Liver (tissue), 9 donors: ENCODE measurements around the gene ADRA2C. TPM values are rescaled to one million over a fixed set of nuclear protein-coding genes. Genes with fewer than 3 reads are reported as not detected.

Experiments used
- DNase-seq: peaks from one replicate; pipeline ENCODE4 v3.0.0-alpha.2; 2017; ENCODE audit warnings: low spot score
- H3K27ac ChIP-seq, 2 donors: one replicate each; pipeline ENCODE4 v1.7.0; 2013; ENCODE audit warnings: inconsistent platforms in 2 of 2, low read length in 2 of 2, control low read depth in 1 of 2, low read depth in 1 of 2, mild to moderate bottlenecking in 1 of 2
- H3K27me3 ChIP-seq, 4 donors: one replicate each; pipeline versions ENCODE4 v1.6.1 to v1.7.0; 2013; ENCODE audit warnings: low read length in 3 of 4, inconsistent platforms in 1 of 4, mild to moderate bottlenecking in 1 of 4, moderate library complexity in 1 of 4; ENCODE audit not compliant: control insufficient read depth in 4 of 4, insufficient read depth in 4 of 4
- H3K36me3 ChIP-seq, 4 donors: one replicate each; pipeline versions ENCODE4 v1.6.1 to v1.7.0; 2013; ENCODE audit warnings: low read length in 3 of 4, mild to moderate bottlenecking in 3 of 4, low read depth in 1 of 4, moderate library complexity in 1 of 4; ENCODE audit not compliant: control insufficient read depth in 4 of 4, insufficient read depth in 3 of 4
- H3K4me1 ChIP-seq, 4 donors: one replicate each; pipeline versions ENCODE4 v1.6.1 to v1.7.0; 2013; ENCODE audit warnings: low read length in 3 of 4, mild to moderate bottlenecking in 3 of 4, moderate library complexity in 1 of 4; ENCODE audit not compliant: control insufficient read depth in 4 of 4, insufficient read depth in 4 of 4
- H3K4me3 ChIP-seq, 3 donors: one replicate each; pipeline versions ENCODE4 v1.6.1 to v1.7.0; 2013; ENCODE audit warnings: low read length in 3 of 3, control low read depth in 1 of 3, low read depth in 1 of 3, mild to moderate bottlenecking in 1 of 3
- H3K9ac ChIP-seq, 2 donors: one replicate each; pipeline ENCODE4 v1.7.0; 2013; ENCODE audit warnings: low read length in 2 of 2, mild to moderate bottlenecking in 2 of 2, moderate library complexity in 2 of 2, control low read depth in 1 of 2, low read depth in 1 of 2
- H3K9me3 ChIP-seq, 4 donors: one replicate each; pipeline versions ENCODE4 v1.6.1 to v1.7.0; 2013; ENCODE audit warnings: low read length in 3 of 4; ENCODE audit not compliant: control insufficient read depth in 4 of 4
- ATF3 ChIP-seq: IDR thresholded peaks from 2 replicates; pipeline ENCODE4 v1.6.1; 2016; ENCODE audit warnings: antibody characterized with exemption
- CTCF ChIP-seq: fragments of 150-350 bp; IDR thresholded peaks from 2 replicates; pipeline ENCODE4 v1.5.1; 2017; ENCODE audit warnings: improper control_type of control experiment, low read depth, low read length; ENCODE audit not compliant: missing input control
- EGR1 ChIP-seq, 2 donors: IDR thresholded peaks; 2 replicates each; pipeline ENCODE4 v1.6.1; 2016 to 2018; ENCODE audit warnings: antibody characterized with exemption in 2 of 2, low read depth in 2 of 2
- FOXA1 ChIP-seq: IDR thresholded peaks from 2 replicates; pipeline ENCODE4 v1.6.1; 2016; ENCODE audit warnings: antibody characterized with exemption
- FOXA2 ChIP-seq: IDR thresholded peaks from 2 replicates; pipeline ENCODE4 v1.6.1; 2016; ENCODE audit warnings: antibody characterized with exemption
- GABPA ChIP-seq, 2 donors: IDR thresholded peaks in 1 of 2; conservative IDR thresholded peaks in 1 of 2; 2 replicates each; pipeline ENCODE4 v1.6.1; 2016; ENCODE audit warnings: antibody characterized with exemption in 2 of 2, mild to moderate bottlenecking in 1 of 2, moderate library complexity in 1 of 2
- HNF4G ChIP-seq: IDR thresholded peaks from 2 replicates; pipeline ENCODE4 v1.6.1; 2016; ENCODE audit warnings: antibody characterized with exemption
- JUND ChIP-seq, 2 donors: IDR thresholded peaks; 2 replicates each; pipeline ENCODE4 v1.6.1; 2016; ENCODE audit warnings: antibody characterized with exemption in 2 of 2
- MAX ChIP-seq: IDR thresholded peaks from 2 replicates; pipeline ENCODE4 v1.6.1; 2016; ENCODE audit warnings: antibody characterized with exemption
- RAD21 ChIP-seq, 2 donors: IDR thresholded peaks; 2 replicates each; pipeline ENCODE4 v1.6.1; 2016; ENCODE audit warnings: antibody characterized with exemption in 2 of 2, mild to moderate bottlenecking in 2 of 2
- REST ChIP-seq: IDR thresholded peaks from 2 replicates; pipeline ENCODE4 v1.6.1; 2016; ENCODE audit warnings: antibody characterized with exemption, mild to moderate bottlenecking
- RXRA ChIP-seq, 2 donors: IDR thresholded peaks; 2 replicates each; pipeline ENCODE4 v1.6.1; 2017 to 2018; ENCODE audit warnings: antibody characterized with exemption in 2 of 2, mild to moderate bottlenecking in 1 of 2
- SP1 ChIP-seq: IDR thresholded peaks from 2 replicates; pipeline ENCODE4 v1.6.1; 2018; ENCODE audit warnings: antibody characterized with exemption, mild to moderate bottlenecking
- TAF1 ChIP-seq: conservative IDR thresholded peaks from 2 replicates; pipeline ENCODE4 v1.6.1; 2016; ENCODE audit warnings: antibody characterized with exemption, mild to moderate bottlenecking
- YY1 ChIP-seq: IDR thresholded peaks from 2 replicates; pipeline ENCODE4 v1.6.1; 2016; ENCODE audit warnings: antibody characterized with exemption, mild to moderate bottlenecking
- ZBTB33 ChIP-seq: IDR thresholded peaks from 2 replicates; pipeline ENCODE4 v1.6.1; 2016; ENCODE audit warnings: antibody characterized with exemption
- WGBS: extraction: QIAGEN DNeasy Blood & Tissue Kit; methylation state at CpG from one replicate; pipeline ENCODE4 v1.1.7; 2013; 5-methylcytosine and 5-hydroxymethylcytosine counted together
- polyA plus RNA-seq, 2 donors: library from polyadenylated mRNA; stranded (reverse) in 1 of 2; unstranded in 1 of 2; fragments of 200-250 nt in 1 of 2; fragments of >200 nt in 1 of 2; fragmentation: Nextera tagmentation in 1 of 2; extraction: Ambion mirVana in 1 of 2; gene quantifications; one replicate each; pipeline versions ENCODE4 v1.2.1 to v1.2.3, GENCODE V29; 2013 to 2015
- total RNA-seq, 2 donors: library from RNA; depleted of rRNA; stranded (reverse); fragments of >200 nt; gene quantifications; one replicate each; pipeline ENCODE4 v1.2.3, GENCODE V29; 2014
- donor health status: healthy.
- donor health status: healthy.
- donor health status: healthy.
- donor health status: healthy.
- donor health status: healthy.

ADRA2C gene
- total and polyA plus RNA-seq, 4 donors: 0.19 to 1.1 (median 0.28) TPM; not detected in 1

- TF ChIP-seq MAX: no peak
- no peak for TF ChIP-seq FOXA1
These were observed 8.8 kb downstream of the ADRA2C start (continued) for GRCh38 chr4:3775005-3775404.

- no peaks in the 10 kb centered on the region for H3K4me1 ChIP-seq
- H3K9me3 ChIP-seq: no peaks in the 10 kb centered on the region
- peaks cover 0 to 2% (median 0%) of the 10 kb centered on the region in 4 donors for H3K27me3 ChIP-seq
- no peak for TF ChIP-seq JUND (IDR thresholded peaks at IDR 0.05)
- TF ChIP-seq SP1: no peak
- no peak for TF ChIP-seq RAD21 (IDR thresholded peaks at IDR 0.05)
- TF ChIP-seq FOXA2: no peak
- no peak for TF ChIP-seq HNF4G
- TF ChIP-seq EGR1 (IDR thresholded peaks at IDR 0.05; ENCODE audit: low read depth in 2 of 2): no peak
- no peak for TF ChIP-seq YY1
- no peak for TF ChIP-seq TAF1
- no peak for TF ChIP-seq FOXA1
- no peak for TF ChIP-seq RXRA (IDR thresholded peaks at IDR 0.05)
- TF ChIP-seq REST: no peak
- TF ChIP-seq CTCF: no peak
- TF ChIP-seq GABPA (IDR thresholded peaks at IDR 0.05 in 1 of 2, conservative IDR thresholded peaks at IDR 0.05 in 1 of 2): no peak
- no peak for TF ChIP-seq ATF3
- no peak for TF ChIP-seq ZBTB33
- no peak overlapping the region for H3K27ac ChIP-seq
- no peak for DNase-seq
- no peak overlapping the region for H3K4me3 ChIP-seq
- H3K36me3 ChIP-seq: no peaks in the 10 kb centered on the region
- WGBS: 61% methylated on average over 4 of the region's 4 CpGs
- H3K9ac ChIP-seq: no peak overlapping the region
These were observed 9.4 kb downstream of the ADRA2C start for GRCh38 chr4:3775576-3775975.
